ENCODE data around the gene NUDT8.
"Not testable (repeated sequence)": the region's sequence is repeated elsewhere in the genome, so short reads cannot be mapped to it uniquely, and the experiment has no call there.

Gene NUDT8

DNA sequence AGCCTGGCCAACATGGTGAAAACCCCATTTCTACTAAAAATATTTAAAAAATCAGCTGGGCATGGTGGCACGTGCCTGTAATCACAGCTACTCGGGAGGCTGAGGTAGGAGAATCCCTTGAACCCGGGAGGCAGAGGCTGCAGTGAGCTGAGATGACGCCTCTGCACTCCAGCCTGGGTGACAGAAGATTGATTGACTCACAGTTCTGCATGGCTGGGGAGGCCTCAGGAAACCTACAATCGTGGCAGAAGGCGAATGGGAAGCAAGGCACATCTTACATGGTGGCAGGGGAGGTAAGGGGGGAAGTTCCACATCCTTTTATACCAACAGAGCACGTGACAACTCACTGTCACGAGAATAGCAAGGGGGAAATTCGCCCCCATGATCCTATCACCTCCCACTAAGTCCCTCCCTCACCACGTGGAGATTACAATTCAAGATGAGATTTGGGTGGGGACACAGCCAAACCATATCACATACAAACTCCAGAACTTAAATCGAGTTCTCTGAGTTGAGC is 40.8 kb downstream of the NUDT8 start:
- not testable (repeated sequence) for DNase-seq (ENCODE audit: low spot score)

DNA sequence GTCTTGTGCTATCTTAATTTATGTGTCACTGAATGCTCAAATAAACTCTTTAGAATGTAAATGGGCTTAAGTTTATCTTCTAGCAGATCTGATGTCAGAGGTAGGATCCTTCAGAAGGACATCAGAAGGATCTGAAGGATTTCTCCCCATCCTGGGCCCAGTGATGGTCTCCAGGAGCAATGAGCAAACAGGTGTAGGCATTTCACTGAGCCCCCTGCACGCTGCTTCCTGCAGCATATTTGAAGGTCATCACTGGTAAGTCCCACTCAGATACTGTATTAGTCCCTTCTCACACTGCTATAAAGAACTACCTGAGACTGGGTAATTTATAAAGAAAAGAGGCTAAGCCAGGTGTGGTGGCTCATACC is 41.6 kb downstream of the NUDT8 start:
- no peak for DNase-seq (ENCODE audit: low spot score)

DNA sequence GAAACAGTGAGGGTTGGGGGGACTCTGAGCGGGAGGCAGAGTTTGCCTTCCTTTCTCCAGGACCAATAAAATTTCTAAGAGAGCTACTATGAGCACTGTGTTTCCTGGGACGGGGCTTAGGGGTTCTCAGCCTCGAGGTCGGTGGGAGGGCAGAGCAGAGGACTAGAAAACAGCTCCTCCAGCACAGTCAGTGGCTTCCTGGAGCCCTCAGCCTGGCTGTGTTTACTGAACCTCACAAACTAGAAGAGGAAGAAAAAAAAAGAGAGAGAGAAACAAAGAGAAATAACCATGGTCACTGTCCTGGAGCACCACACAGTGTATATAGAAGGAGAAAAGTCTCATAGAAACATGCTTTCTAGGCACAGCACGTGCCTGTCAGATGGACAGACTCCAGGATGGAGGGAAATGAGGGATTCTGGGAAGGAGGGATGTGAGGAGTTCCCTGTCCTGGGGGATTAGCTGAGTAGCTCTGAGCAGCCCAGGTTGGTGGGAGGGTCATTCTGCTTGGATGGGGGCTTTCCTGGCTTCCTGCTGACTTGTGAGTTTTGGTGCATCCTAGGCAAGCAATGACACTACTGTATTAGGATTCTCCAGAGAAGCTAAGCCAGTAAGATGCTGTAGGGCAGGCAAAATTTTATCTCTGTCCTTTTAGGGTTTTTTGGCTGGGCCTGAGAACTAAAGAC is 43.0 kb downstream of the NUDT8 start:
- no peak for DNase-seq (ENCODE audit: low spot score)

- DNase-seq (ENCODE audit: low spot score) = no peak
These were observed 43.8 kb downstream of the NUDT8 start for GRCh38 chr11:67585911-67586310.

DNA sequence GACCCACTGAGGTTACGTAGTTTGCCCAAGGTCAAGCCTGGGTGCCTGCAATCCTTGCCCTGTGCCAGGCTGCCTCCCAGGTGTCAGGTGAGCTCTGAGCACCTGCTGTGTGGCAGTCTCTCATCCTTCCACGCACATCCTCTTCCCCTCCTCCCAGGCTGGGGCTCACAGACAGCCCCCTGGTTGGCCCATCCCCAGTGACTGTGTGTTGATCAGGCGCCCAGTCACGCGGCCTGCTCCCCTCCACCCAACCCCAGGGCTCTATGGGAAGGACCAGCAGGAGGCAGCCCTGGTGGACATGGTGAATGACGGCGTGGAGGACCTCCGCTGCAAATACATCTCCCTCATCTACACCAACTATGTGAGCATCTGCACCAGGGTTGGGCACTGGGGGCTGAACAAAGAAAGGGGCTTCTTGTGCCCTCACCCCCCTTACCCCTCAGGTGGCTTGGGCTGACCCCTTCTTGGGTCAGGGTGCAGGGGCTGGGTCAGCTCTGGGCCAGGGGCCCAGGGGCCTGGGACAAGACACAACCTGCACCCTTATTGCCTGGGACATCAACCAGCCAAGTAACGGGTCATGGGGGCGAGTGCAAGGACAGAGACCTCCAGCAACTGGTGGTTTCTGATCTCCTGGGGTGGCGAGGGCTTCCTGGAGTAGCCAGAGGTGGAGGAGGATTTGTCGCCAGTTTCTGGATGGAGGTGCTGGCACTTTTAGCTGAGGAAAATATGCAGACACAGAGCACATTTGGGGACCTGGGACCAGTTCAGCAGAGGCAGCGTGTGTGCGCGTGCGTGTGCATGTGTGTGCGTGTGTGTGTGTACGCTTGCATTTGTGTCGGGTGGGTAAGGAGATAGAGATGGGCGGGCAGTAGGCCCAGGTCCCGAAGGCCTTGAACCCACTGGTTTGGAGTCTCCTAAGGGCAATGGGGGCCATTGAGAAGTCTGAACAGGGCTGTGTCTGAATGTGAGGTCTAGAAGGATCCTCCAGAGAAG is 44.6 kb downstream of the NUDT8 start:
- DNase-seq (ENCODE audit: low spot score) = no peak

GRCh38 chr11:67584205-67584880 is 45.4 kb downstream of the NUDT8 start:
- DNase-seq (ENCODE audit: low spot score) = no peak

DNA sequence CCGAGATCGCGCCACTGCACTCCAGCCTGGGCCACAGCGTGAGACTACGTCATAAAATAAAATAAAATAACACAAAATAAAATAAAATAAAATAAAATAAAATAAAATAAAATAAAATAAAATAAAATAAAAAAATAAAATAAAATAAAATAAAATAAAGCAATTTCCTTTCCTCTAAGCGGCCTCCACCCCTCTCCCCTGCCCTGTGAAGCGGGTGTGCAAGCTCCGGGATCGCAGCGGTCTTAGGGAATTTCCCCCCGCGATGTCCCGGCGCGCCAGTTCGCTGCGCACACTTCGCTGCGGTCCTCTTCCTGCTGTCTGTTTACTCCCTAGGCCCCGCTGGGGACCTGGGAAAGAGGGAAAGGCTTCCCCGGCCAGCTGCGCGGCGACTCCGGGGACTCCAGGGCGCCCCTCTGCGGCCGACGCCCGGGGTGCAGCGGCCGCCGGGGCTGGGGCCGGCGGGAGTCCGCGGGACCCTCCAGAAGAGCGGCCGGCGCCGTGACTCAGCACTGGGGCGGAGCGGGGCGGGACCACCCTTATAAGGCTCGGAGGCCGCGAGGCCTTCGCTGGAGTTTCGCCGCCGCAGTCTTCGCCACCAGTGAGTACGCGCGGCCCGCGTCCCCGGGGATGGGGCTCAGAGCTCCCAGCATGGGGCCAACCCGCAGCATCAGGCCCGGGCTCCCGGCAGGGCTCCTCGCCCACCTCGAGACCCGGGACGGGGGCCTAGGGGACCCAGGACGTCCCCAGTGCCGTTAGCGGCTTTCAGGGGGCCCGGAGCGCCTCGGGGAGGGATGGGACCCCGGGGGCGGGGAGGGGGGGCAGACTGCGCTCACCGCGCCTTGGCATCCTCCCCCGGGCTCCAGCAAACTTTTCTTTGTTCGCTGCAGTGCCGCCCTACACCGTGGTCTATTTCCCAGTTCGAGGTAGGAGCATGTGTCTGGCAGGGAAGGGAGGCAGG is 46.2 kb downstream of the NUDT8 start, which contains the start of gene GSTP1:
TSS of gene GSTP1 (plus strand) at position 566 of the 958 bp plus-strand sequence. CDS start at position 598, 32 bp downstream.
- peak; percentile 93 for DNase-seq (ENCODE audit: low spot score)

DNA sequence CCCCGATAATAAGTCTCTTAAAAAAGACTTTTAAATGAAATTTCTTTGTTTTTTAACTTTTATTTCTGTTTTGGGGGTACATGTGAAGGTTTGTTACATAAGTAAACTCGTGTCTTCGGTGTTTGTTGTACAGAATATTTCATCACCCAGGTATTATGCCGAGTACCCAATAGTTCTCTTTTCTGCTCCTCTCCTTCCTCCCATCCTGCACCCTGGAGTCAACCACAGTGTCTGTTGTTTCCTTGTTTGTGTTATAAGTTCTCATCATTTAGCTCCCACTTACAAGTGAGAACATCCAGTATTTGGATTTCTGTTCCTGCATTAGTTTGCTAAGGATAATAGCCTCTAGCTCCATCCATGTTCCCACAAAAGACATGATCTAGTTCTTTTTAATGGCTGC is 47.7 kb downstream of the NUDT8 start:
- no peak for DNase-seq (ENCODE audit: low spot score)

DNA sequence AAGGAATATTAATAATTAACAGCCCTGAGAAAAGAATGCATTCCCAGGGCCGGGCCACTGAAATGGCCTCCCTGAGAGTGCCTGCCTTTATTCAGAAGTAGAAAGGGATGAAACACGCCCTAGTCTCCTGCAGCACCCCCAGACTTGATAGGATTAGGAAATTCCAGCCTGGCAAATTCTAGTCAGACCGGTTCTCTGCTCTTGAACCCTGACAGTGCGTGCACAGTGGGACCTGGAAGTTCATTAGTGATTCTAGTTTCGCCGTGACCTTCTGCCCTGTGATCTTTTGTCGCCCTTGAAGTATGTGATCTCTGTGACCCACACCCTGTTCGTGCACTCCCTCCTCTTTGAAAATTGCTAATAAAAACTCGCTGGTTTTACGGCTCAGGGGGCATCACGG is 48.3 kb downstream of the NUDT8 start:
- peak; percentile 73 for DNase-seq (ENCODE audit: low spot score)

GRCh38 chr11:67577951-67578350 is 51.8 kb downstream of the NUDT8 start:
- DNase-seq (ENCODE audit: low spot score) = no peak

Data from LoVo (cell line).